Measurements from ENCODE around the gene C19orf67. TPM values are rescaled to one million over a fixed set of nuclear protein-coding genes. Genes with fewer than 3 reads are reported as not detected.
A peak's percentile ranks its signal among the peaks of the same experiment; 100 is the strongest.

Gene C19orf67
- total RNA-seq, 4 donors from 2014 or later = not detected

- no peak for TF ChIP-seq POLR2A (IDR thresholded peaks at IDR 0.05)
- TF ChIP-seq CTCF (IDR thresholded peaks at IDR 0.05) = no peak
- DNase-seq = no peak
- Histone ChIP-seq H3K36me3 (no peaks in the 10 kb centered on the region), H3K27ac (no peak overlapping the region), H3K27me3 (no peaks in the 10 kb centered on the region), H3K4me3 (no peak overlapping the region), H3K9me3 (no peaks in the 10 kb centered on the region), H3K4me1 (peaks cover 0 to 21% (median 5%) of the 10 kb centered on the region in 4 donors)
These were observed 27.1 kb downstream of the C19orf67 start for GRCh38 chr19:14058182-14059092.

- Histone ChIP-seq H3K4me1 (peaks cover 0 to 18% (median 5%) of the 10 kb centered on the region in 4 donors), H3K36me3 (no peaks in the 10 kb centered on the region), H3K4me3 (peak overlapping the region in 2 of 4 donors; percentile 41 to 43), H3K27me3 (no peaks in the 10 kb centered on the region), H3K9me3 (no peaks in the 10 kb centered on the region), H3K27ac (no peak overlapping the region)
- no peak for DNase-seq
- TF ChIP-seq POLR2A (IDR thresholded peaks at IDR 0.05) (no peak), CTCF (IDR thresholded peaks at IDR 0.05) (no peak)
These were observed 28.7 kb downstream of the C19orf67 start for GRCh38 chr19:14056741-14057356.

GRCh38 chr19:14056069-14056666 is 29.4 kb downstream of the C19orf67 start:
- TF ChIP-seq POLR2A (IDR thresholded peaks at IDR 0.05) (no peak), CTCF (IDR thresholded peaks at IDR 0.05) (no peak)
- Histone ChIP-seq H3K4me3 (no peak overlapping the region), H3K4me1 (peaks cover 0 to 14% (median 5%) of the 10 kb centered on the region in 4 donors), H3K27ac (no peak overlapping the region), H3K27me3 (no peaks in the 10 kb centered on the region), H3K36me3 (no peaks in the 10 kb centered on the region), H3K9me3 (no peaks in the 10 kb centered on the region)
- DNase-seq = no peak

DNA sequence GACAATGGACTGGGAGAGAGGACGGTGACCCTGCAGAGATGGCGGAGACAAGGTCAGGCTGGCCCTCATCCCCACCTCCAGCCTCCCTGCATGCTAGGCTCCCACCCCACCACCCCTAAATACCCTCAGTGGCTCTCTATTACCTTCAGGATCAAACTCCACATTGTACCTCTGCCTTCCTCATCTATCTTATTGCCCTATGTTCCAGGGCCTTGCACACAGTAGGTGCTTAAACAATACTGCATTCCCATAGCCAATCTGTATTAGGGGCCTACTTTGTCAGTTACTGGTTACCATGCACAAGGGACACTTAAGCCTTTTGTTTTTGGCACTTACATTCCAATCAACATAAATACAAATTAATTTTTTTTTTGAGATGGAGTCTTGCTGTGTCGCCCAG is 30.2 kb downstream of the C19orf67 start:
- TF ChIP-seq CTCF (IDR thresholded peaks at IDR 0.05) = no peak
- TF ChIP-seq POLR2A (IDR thresholded peaks at IDR 0.05) = no peak

GRCh38 chr19:14054721-14055120 is 30.9 kb downstream of the C19orf67 start:
- Histone ChIP-seq H3K4me3 (no peak overlapping the region), H3K9me3 (no peaks in the 10 kb centered on the region), H3K27me3 (no peaks in the 10 kb centered on the region), H3K27ac (no peak overlapping the region), H3K4me1 (peaks cover 0 to 14% (median 5%) of the 10 kb centered on the region in 4 donors), H3K36me3 (no peaks in the 10 kb centered on the region)
- no peak for DNase-seq
- no peak for TF ChIP-seq CTCF (IDR thresholded peaks at IDR 0.05)
- no peak for TF ChIP-seq POLR2A (IDR thresholded peaks at IDR 0.05)

More for the DNA sequence above, 30.2 kb downstream of the C19orf67 start:
- Histone ChIP-seq H3K4me1 (peaks cover 0 to 14% (median 5%) of the 10 kb centered on the region in 4 donors), H3K36me3 (no peaks in the 10 kb centered on the region), H3K27me3 (no peaks in the 10 kb centered on the region), H3K4me3 (no peak overlapping the region), H3K27ac (no peak overlapping the region), H3K9me3 (no peaks in the 10 kb centered on the region)
- no peak for DNase-seq
